SK-N-SH (cell line): Measurements from ENCODE around the gene DOHH.

Experiments used
- EP300 ChIP-seq, 2 experiments: IDR thresholded peaks; 2 replicates each; pipeline versions ENCODE4 v1.4.0 to v1.6.1; 2012; ENCODE audit warnings: borderline replicate concordance in 1 of 2, low read depth in 1 of 2, low read length in 1 of 2
- EZH2phosphoT487 ChIP-seq: fragments of 200-600 bp; sonication (generic); IDR thresholded peaks from 2 replicates; pipeline ENCODE4 v1.6.1; 2017; ENCODE audit warnings: low read depth, mixed run types, mild to moderate bottlenecking, antibody characterized with exemption, moderate library complexity, borderline replicate concordance
- FOXM1 ChIP-seq: IDR thresholded peaks from 2 replicates; pipeline ENCODE4 v1.4.0; 2012; ENCODE audit warnings: low read depth, mild to moderate bottlenecking
- POLR2AphosphoS5 ChIP-seq: IDR thresholded peaks from 2 replicates; pipeline ENCODE4 v1.6.1; 2012; ENCODE audit warnings: low read depth, low read length
- RAD21 ChIP-seq: IDR thresholded peaks from 2 replicates; pipeline ENCODE4 v1.6.1; 2012; ENCODE audit warnings: mild to moderate bottlenecking, low read length
- RCOR1 ChIP-seq: fragments of 150-350 bp; IDR thresholded peaks from 2 replicates; pipeline ENCODE4 v1.6.1; 2017; ENCODE audit warnings: antibody characterized with exemption, low read length
- REST ChIP-seq: IDR thresholded peaks from 2 replicates; pipeline ENCODE4 v1.6.1; 2012; ENCODE audit warnings: mild to moderate bottlenecking, low read depth, low read length, moderate library complexity
- SIN3A ChIP-seq: IDR thresholded peaks from 2 replicates; pipeline ENCODE4 v1.6.1; 2012; ENCODE audit warnings: low read depth, mild to moderate bottlenecking, low read length, moderate library complexity, borderline replicate concordance
- SMC3 ChIP-seq: IDR thresholded peaks from 2 replicates; pipeline ENCODE4 v1.6.1; 2012; ENCODE audit warnings: low read depth, low read length, improper control_type of control experiment
- TCF12 ChIP-seq: IDR thresholded peaks from 2 replicates; pipeline ENCODE4 v1.4.0; 2012
- TF ChIP-seq, protein P1 (sequence below): fragments of 150-350 bp; IDR thresholded peaks from 2 replicates; pipeline ENCODE4 v1.6.1; 2017; ENCODE audit warnings: antibody characterized with exemption, low read length, low read depth, borderline replicate concordance
- TF ChIP-seq, protein P2 (sequence below): fragments of 200-600 bp; sonication (generic); IDR thresholded peaks from 2 replicates; pipeline ENCODE4 v1.6.1; 2017; ENCODE audit warnings: antibody characterized with exemption, mild to moderate bottlenecking, moderate library complexity
- TF ChIP-seq, protein P3 (sequence below): IDR thresholded peaks from 2 replicates; pipeline ENCODE4 v1.4.0; 2012; ENCODE audit warnings: low read depth

DNA sequence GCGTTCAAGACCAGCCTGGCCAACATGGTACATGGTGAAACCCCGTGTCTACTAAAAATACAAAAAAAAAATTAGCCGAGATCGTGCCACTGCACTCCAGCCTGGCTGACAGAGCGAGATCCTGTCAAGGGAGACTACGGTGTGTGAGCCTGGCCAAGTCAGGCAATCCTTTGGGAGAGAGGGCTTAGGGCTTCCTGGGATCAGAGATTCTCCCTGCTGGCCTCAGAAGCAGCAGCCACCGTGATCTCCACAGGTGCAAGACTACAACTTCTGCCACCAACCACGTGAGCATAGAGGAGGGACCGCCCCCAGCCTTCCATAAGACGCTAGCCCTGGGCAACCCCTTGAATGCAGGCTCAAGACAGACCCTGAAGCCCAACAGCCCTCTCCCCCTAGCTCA is 49.3 kb upstream of the DOHH start:
- TF ChIP-seq, protein P1, sequence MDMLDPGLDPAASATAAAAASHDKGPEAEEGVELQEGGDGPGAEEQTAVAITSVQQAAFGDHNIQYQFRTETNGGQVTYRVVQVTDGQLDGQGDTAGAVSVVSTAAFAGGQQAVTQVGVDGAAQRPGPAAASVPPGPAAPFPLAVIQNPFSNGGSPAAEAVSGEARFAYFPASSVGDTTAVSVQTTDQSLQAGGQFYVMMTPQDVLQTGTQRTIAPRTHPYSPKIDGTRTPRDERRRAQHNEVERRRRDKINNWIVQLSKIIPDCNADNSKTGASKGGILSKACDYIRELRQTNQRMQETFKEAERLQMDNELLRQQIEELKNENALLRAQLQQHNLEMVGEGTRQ: no peak
- TF ChIP-seq, protein P2, sequence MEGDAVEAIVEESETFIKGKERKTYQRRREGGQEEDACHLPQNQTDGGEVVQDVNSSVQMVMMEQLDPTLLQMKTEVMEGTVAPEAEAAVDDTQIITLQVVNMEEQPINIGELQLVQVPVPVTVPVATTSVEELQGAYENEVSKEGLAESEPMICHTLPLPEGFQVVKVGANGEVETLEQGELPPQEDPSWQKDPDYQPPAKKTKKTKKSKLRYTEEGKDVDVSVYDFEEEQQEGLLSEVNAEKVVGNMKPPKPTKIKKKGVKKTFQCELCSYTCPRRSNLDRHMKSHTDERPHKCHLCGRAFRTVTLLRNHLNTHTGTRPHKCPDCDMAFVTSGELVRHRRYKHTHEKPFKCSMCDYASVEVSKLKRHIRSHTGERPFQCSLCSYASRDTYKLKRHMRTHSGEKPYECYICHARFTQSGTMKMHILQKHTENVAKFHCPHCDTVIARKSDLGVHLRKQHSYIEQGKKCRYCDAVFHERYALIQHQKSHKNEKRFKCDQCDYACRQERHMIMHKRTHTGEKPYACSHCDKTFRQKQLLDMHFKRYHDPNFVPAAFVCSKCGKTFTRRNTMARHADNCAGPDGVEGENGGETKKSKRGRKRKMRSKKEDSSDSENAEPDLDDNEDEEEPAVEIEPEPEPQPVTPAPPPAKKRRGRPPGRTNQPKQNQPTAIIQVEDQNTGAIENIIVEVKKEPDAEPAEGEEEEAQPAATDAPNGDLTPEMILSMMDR: no peak
- TF ChIP-seq REST (no peak), EP300 (IDR thresholded peaks at IDR 0.05; ENCODE audit: borderline replicate concordance in 1 of 2, low read depth in 1 of 2, low read length in 1 of 2) (no peak), POLR2AphosphoS5 (no peak), EZH2phosphoT487 (no peak), FOXM1 (no peak), TCF12 (no peak), SMC3 (no peak), RCOR1 (no peak), RAD21 (no peak), SIN3A (no peak)
- TF ChIP-seq, protein P3, sequence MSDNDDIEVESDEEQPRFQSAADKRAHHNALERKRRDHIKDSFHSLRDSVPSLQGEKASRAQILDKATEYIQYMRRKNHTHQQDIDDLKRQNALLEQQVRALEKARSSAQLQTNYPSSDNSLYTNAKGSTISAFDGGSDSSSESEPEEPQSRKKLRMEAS: no peak
